B cell (primary cell): ENCODE measurements around the gene ACBD3. TPM values are rescaled to one million over a fixed set of nuclear protein-coding genes. Genes with fewer than 3 reads are reported as not detected.
A peak's percentile ranks its signal among the peaks of the same experiment; 100 is the strongest.

Source experiments
- ATAC-seq: fragments of 200-7000 bp; cut with Tn5 transposase; one replicate; pipeline ENCODE4 v1.10.0; 2021; ENCODE audit warnings: low read depth, mild to moderate bottlenecking, moderate number of reproducible peaks, moderate library complexity
- CTCF ChIA-PET: fragments of 350-600 bp; sonication (Branson Sonifier 250); formaldehyde crosslinking; loops from one replicate; lab custom pipeline; 2021; ENCODE audit warnings: antibody characterized with exemption, inconsistent platforms; lab: Charles Lee
- POLR2A ChIA-PET: fragments of 350-600 bp; sonication (Branson Sonifier 250); formaldehyde crosslinking; loops from one replicate; lab custom pipeline; 2021; ENCODE audit warnings: antibody characterized with exemption; lab: Charles Lee
- DNase-seq: peaks from one replicate; pipeline ENCODE4 v3.0.0; 2013
- H2AFZ ChIP-seq: 2 replicates; pipeline ENCODE4 v1.6.1; 2012; ENCODE audit warnings: mild to moderate bottlenecking, low read depth, low read length; ENCODE audit not compliant: insufficient read depth, poor library complexity, severe bottlenecking
- H3K27ac ChIP-seq, 2 donors: 1 replicate in 1 of 2; 2 replicates in 1 of 2; pipeline ENCODE4 v1.5.1; 2012 to 2013; ENCODE audit warnings: low read length in 2 of 2, mild to moderate bottlenecking in 2 of 2, moderate library complexity in 1 of 2
- H3K27me3 ChIP-seq, 4 experiments: fragments of 200-600 bp in 1 of 4; sonication (generic) in 1 of 4; replicated peaks in 1 of 4; 1 replicate in 2 of 4; 2 replicates in 2 of 4; pipeline versions ENCODE4 v1.6.1 to v1.7.0; 2013 to 2016; ENCODE audit warnings: low read length in 3 of 4, mild to moderate bottlenecking in 2 of 4, mixed read lengths in 1 of 4, moderate library complexity in 1 of 4; ENCODE audit not compliant: insufficient read depth in 4 of 4, control insufficient read depth in 3 of 4; ENCODE audit errors: control extremely low read depth in 1 of 4
- H3K36me3 ChIP-seq, 2 experiments: replicated peaks in 1 of 2; 1 replicate in 1 of 2; 2 replicates in 1 of 2; pipeline versions ENCODE4 v1.6.1 to v1.7.1; 2013; ENCODE audit warnings: low read length in 1 of 2; ENCODE audit not compliant: insufficient read depth in 2 of 2, control insufficient read depth in 1 of 2; ENCODE audit errors: control extremely low read depth in 1 of 2, extremely low read depth in 1 of 2
- H3K4me1 ChIP-seq, 2 donors: fragments of 200-600 bp in 1 of 2; sonication (generic) in 1 of 2; 1 replicate in 1 of 2; 2 replicates in 1 of 2; pipeline versions ENCODE4 v1.5.1 to v1.6.1; 2013 to 2017; ENCODE audit warnings: low read length in 2 of 2; ENCODE audit not compliant: control insufficient read depth in 2 of 2, insufficient read depth in 2 of 2
- H3K4me2 ChIP-seq: replicated peaks from 2 replicates; pipeline ENCODE3; 2012; ENCODE audit warnings: mild to moderate bottlenecking, low read depth, low read length; ENCODE audit not compliant: poor library complexity, severe bottlenecking
- H3K4me3 ChIP-seq, 5 experiments: fragments of 200-600 bp in 1 of 5; sonication (generic) in 1 of 5; 1 replicate in 3 of 5; 2 replicates in 2 of 5; pipeline versions ENCODE4 v1.5.1 to v1.7.0; 2011 to 2016; ENCODE audit warnings: low read length in 4 of 5, mild to moderate bottlenecking in 4 of 5, low read depth in 2 of 5, control low read depth in 1 of 5, moderate library complexity in 1 of 5; ENCODE audit not compliant: insufficient read depth in 1 of 5; ENCODE audit errors: control extremely low read depth in 1 of 5, extremely low read depth in 1 of 5
- H3K79me2 ChIP-seq: fragments of 200-600 bp; sonication (generic); one replicate; pipeline ENCODE4 v1.6.0; 2016; ENCODE audit warnings: low read length; ENCODE audit not compliant: control insufficient read depth, insufficient read depth
- H3K9ac ChIP-seq: fragments of 200-600 bp; sonication (generic); 2 replicates; pipeline ENCODE4 v1.6.1; 2017; ENCODE audit warnings: mild to moderate bottlenecking, low read length, moderate library complexity
- H3K9me3 ChIP-seq, 3 donors: one replicate each; pipeline versions ENCODE4 v1.6.1 to v1.7.1; 2013; ENCODE audit warnings: low read length in 2 of 3; ENCODE audit not compliant: control insufficient read depth in 2 of 3, insufficient read depth in 1 of 3; ENCODE audit errors: control extremely low read depth in 1 of 3
- H4K20me1 ChIP-seq: 2 replicates; pipeline ENCODE4 v1.6.0; 2012; ENCODE audit warnings: mild to moderate bottlenecking, low read length; ENCODE audit not compliant: insufficient read depth, control insufficient read depth, poor library complexity, severe bottlenecking
- H3K27ac Mint-ChIP-seq: one replicate; pipeline ENCODE4 v1.8.0; 2021; ENCODE audit warnings: mixed read lengths
- H3K27me3 Mint-ChIP-seq: one replicate; pipeline ENCODE4 v1.8.0; 2021; ENCODE audit warnings: mixed read lengths
- H3K4me1 Mint-ChIP-seq: one replicate; pipeline ENCODE4 v1.8.0; 2021; ENCODE audit warnings: mixed read lengths
- H3K4me3 Mint-ChIP-seq: one replicate; pipeline ENCODE4 v1.8.0; 2021; ENCODE audit warnings: mixed read lengths
- H3K9me3 Mint-ChIP-seq: one replicate; pipeline ENCODE4 v1.8.0; 2022; ENCODE audit warnings: mixed read lengths; ENCODE audit not compliant: insufficient read depth
- EZH2 ChIP-seq: IDR thresholded peaks from 2 replicates; pipeline ENCODE4 v1.6.1; 2012; ENCODE audit warnings: borderline replicate concordance, low read depth, mild to moderate bottlenecking, moderate library complexity, low read length; ENCODE audit not compliant: insufficient read depth, poor library complexity, severe bottlenecking
- WGBS: methylation state at CpG from one replicate; pipeline ENCODE4 v1.1.5; 2013; ENCODE audit warnings: missing lambda C conversion rate; ENCODE audit not compliant: insufficient coverage; 5-methylcytosine and 5-hydroxymethylcytosine counted together
- intact Hi-C: fragments of 100-400 bp; cut with micrococcal nuclease; formaldehyde crosslinking; loops from one replicate; pipeline ENCODE4 v1.10.0; 2022
- polyA plus RNA-seq: library from polyadenylated mRNA; depleted of rRNA; stranded (reverse); fragments of >200 nt; gene quantifications from 2 replicates; pipeline ENCODE4 v1.2.3, GENCODE V29; 2012
- total RNA-seq, 2 donors: library from RNA; stranded (reverse); fragments of 120-200 nt in 1 of 2; gene quantifications; 1 replicate in 1 of 2; 2 replicates in 1 of 2; pipeline versions ENCODE4 v1.2.3 to v1.2.4, GENCODE V29; 2013 to 2022
- TF ChIP-seq, protein P1 (sequence below): fragments of 200-600 bp; IDR thresholded peaks from one replicate; pipeline ENCODE4 v1.8.0; 2022; ENCODE audit warnings: antibody characterized with exemption, mild to moderate bottlenecking

Gene ACBD3
- total and polyA plus RNA-seq, 2 donors (not counting 1 experiment from before 2014, with no cell fraction given): 16.2 to 60.6 TPM

DNA sequence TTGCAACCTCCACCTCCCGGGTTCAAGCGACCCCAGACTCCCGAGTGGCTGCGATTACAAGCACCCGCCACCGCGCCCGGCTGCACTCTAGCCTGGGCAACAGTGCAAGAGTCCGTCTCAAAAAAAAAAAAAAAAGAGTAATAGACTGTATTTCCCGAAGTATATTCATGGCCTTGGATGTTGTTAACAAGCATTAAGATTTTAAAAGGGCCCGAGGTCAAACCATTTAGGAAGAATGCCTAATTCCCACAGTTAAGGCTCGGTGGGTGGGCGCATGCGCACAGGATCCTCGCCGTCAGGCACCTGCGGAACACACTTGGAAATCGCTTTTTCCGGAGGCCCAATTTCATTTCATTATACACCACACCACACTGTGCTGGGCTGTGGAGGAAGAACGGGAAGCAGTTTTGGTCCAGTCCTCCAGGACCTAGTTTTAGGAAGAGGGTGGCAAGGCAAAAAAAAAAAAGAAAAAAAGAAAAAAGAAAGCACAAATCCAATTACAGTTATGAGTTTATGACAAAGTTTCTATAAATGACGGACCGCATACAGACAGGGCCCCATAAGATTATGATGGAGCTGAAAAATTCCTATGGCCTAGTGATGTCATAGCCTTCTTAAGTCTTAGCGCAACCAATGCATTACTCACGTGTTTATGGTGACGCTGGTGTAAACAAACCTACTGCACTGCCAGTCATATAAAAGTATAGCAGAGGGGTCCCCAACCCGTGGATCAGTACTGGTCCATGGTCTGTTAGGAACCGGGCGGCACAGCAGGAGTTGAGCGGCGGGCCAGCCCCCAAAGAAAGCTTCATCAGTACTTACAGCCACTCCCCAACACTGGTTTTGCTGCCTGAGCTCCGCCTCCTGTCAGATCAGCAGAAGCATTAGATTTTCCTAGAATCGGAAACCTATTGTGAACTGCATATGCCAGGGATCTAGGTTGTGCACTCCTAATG, 85.8 kb downstream of the ACBD3 start:
- POLR2A ChIA-PET: interaction anchor here (0.6 to 2.0 kb wide), 5 partner anchors 10 to 64 kb away, joined by 3 to 11 read pairs (median 7); no protein-coding TSS in a partner anchor
- Mint-ChIP-seq H3K4me1 (peaks cover 14% of the 10 kb centered on the region), H3K27ac (peak overlapping the region; percentile 15), H3K4me3 (peak overlapping the region; percentile 94), H3K9me3 (no peaks in the 10 kb centered on the region), H3K27me3 (no peaks in the 10 kb centered on the region)
- no peaks in the 10 kb centered on the region for H4K20me1 ChIP-seq
- intact Hi-C loops: loop anchor here (1.0 kb wide), 1 partner anchor 9 kb away; no protein-coding TSS in a partner anchor
- no peak for TF ChIP-seq EZH2
- TF ChIP-seq, protein P1, sequence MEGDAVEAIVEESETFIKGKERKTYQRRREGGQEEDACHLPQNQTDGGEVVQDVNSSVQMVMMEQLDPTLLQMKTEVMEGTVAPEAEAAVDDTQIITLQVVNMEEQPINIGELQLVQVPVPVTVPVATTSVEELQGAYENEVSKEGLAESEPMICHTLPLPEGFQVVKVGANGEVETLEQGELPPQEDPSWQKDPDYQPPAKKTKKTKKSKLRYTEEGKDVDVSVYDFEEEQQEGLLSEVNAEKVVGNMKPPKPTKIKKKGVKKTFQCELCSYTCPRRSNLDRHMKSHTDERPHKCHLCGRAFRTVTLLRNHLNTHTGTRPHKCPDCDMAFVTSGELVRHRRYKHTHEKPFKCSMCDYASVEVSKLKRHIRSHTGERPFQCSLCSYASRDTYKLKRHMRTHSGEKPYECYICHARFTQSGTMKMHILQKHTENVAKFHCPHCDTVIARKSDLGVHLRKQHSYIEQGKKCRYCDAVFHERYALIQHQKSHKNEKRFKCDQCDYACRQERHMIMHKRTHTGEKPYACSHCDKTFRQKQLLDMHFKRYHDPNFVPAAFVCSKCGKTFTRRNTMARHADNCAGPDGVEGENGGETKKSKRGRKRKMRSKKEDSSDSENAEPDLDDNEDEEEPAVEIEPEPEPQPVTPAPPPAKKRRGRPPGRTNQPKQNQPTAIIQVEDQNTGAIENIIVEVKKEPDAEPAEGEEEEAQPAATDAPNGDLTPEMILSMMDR: no peak
- ATAC-seq: peak; percentile 56
- peaks cover 3 to 10% of the 10 kb centered on the region in 2 donors for H3K4me1 ChIP-seq
- CTCF ChIA-PET: interaction anchor here (0.5 to 3.0 kb wide), 11 partner anchors 8 to 1899 kb away, joined by 3 to 15 read pairs (median 4); no protein-coding TSS in a partner anchor
- H3K79me2 ChIP-seq: no peaks in the 10 kb centered on the region
- no peaks in the 10 kb centered on the region for H3K36me3 ChIP-seq
- peak overlapping the region; percentile 44 to 76 (median 56) for H3K4me3 ChIP-seq
- peak; percentile 61 for DNase-seq
- H2AFZ ChIP-seq: peak overlapping the region; percentile 67
- no peaks in the 10 kb centered on the region for H3K9me3 ChIP-seq
- peak overlapping the region; percentile 82 for H3K4me2 ChIP-seq
- no peaks in the 10 kb centered on the region for H3K27me3 ChIP-seq
- H3K27ac ChIP-seq: no peak overlapping the region
- 22% methylated on average over 18 of the region's 32 CpGs for WGBS
- peak overlapping the region; percentile 68 for H3K9ac ChIP-seq
